ENCODE results near the gene GAL3ST3. TPM values are rescaled to one million over a fixed set of nuclear protein-coding genes. Genes with fewer than 3 reads are reported as not detected.
"Not testable (repeated sequence)": the region's sequence is repeated elsewhere in the genome, so short reads cannot be mapped to it uniquely, and the experiment has no call there.

Gene GAL3ST3
- total and polyA plus RNA-seq, 9 donors: 0.08 to 3.3 (median 0.48) TPM; not detected in 4

DNA sequence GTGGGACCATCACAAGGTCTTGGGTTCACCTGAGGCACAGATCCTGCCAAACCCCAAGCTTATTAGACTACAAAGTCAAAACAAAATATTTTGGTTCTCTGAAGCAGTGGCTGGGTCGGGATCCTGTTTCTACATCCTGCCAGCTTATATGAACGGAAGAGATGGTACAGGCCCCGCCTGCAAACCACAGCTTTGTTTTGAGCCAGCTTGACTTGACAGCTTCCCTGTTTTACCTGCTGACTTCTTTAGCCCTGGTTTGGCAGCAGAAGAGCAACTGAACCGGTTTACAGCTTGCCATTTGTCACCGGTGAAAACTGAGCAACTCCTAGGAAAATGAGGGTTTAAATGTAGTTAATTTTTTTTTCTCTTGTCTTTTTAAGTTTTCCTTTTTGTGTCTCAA is 32.5 kb upstream of the GAL3ST3 start:
- no peaks in the 10 kb centered on the region for H3K36me3 ChIP-seq
- WGBS, 3 donors: 31 to 39% (median 32%) methylated on average over 5 of the region's 5 CpGs
- no peak for DNase-seq
- no peak overlapping the region for H3K4me3 ChIP-seq
- H3K27me3 ChIP-seq: no peaks in the 10 kb centered on the region
- peaks cover 6% of the 10 kb centered on the region for H3K4me1 ChIP-seq (ENCODE audit: insufficient read depth)
- H3K9me3 ChIP-seq: no peaks in the 10 kb centered on the region
- H3K27ac ChIP-seq: no peak overlapping the region
- intact Hi-C loops (cut with DNase I): no loop called here
- TF ChIP-seq, protein P1, sequence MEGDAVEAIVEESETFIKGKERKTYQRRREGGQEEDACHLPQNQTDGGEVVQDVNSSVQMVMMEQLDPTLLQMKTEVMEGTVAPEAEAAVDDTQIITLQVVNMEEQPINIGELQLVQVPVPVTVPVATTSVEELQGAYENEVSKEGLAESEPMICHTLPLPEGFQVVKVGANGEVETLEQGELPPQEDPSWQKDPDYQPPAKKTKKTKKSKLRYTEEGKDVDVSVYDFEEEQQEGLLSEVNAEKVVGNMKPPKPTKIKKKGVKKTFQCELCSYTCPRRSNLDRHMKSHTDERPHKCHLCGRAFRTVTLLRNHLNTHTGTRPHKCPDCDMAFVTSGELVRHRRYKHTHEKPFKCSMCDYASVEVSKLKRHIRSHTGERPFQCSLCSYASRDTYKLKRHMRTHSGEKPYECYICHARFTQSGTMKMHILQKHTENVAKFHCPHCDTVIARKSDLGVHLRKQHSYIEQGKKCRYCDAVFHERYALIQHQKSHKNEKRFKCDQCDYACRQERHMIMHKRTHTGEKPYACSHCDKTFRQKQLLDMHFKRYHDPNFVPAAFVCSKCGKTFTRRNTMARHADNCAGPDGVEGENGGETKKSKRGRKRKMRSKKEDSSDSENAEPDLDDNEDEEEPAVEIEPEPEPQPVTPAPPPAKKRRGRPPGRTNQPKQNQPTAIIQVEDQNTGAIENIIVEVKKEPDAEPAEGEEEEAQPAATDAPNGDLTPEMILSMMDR (IDR thresholded peaks at IDR 0.05): no peak
- no peak for TF ChIP-seq EP300 (IDR thresholded peaks at IDR 0.05)
- no peak for TF ChIP-seq POLR2A (IDR thresholded peaks at IDR 0.05)

DNA sequence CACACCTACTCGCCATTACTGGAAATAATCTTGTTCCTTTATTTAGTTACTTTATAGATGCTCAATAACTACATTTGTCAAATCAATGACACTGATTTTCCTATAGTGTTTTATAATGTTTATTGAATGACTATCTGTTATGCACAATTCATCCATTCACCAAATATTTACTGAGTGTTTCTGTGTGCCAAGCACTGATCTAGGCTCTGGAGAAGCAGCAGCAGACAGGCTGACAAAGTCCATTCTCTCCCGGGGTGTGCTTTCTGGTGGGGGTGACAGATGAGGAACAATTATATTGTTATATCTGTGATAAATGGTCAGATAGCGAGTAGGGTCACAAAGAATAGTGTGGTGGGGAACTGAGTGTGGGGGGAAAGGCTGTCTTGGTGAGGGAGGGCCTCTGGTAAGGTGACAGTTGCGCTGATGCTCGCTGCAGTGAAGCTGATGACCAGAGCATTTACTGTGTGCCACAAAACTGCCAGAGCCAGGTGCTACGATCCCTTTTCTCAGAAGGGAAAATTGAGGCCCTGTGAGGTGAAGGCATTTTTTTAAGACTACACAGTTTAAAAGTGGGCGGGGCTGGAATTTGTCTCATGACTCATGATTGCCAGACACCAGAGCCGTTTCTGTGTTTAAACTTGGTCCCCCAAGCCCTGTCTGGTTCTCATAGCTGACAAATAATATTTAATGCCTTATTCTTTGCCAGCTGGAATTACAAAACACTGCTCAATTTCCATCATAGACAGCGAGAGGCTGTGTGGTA is 31.3 kb upstream of the GAL3ST3 start:
- H3K36me3 ChIP-seq: no peaks in the 10 kb centered on the region
- H3K27ac ChIP-seq: no peak overlapping the region
- H3K9me3 ChIP-seq: no peaks in the 10 kb centered on the region
- intact Hi-C loops (cut with DNase I): no loop called here
- DNase-seq: peak in 1 of 5 donors; percentile 66
- H3K4me1 ChIP-seq (ENCODE audit: insufficient read depth): peaks cover 7% of the 10 kb centered on the region
- H3K27me3 ChIP-seq: no peaks in the 10 kb centered on the region
- WGBS, 3 donors: 71 to 74% (median 73%) methylated on average over 9 of the region's 9 CpGs
- no peak overlapping the region for H3K4me3 ChIP-seq
- TF ChIP-seq EP300 (IDR thresholded peaks at IDR 0.05) (no peak), POLR2A (IDR thresholded peaks at IDR 0.05) (no peak)
- TF ChIP-seq, protein P1 (IDR thresholded peaks at IDR 0.05): no peak

DNA sequence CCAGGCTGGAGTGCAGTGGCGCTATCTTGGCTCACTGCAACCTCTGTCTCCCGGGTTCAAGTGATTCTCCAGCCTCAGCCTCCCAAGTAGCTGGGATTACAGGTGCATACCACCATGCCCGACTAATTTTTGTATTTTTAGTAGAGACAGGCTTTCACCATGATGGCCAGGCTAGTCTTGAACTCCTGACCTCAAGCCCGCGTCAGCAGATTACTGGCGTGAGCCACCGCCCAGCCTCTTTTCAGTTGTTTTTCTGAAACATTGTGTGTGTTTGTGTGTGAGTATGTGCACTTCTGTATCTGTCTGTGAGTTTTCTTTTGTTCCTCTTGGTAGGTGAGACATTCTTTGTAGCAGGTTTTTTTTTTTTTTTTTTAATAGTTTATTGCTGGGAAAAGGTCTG is 30.0 kb upstream of the GAL3ST3 start:
- 78 to 82% (median 79%) methylated on average over 7 of the region's 7 CpGs for WGBS, 3 donors
- H3K4me1 ChIP-seq (ENCODE audit: insufficient read depth); H3K4me3 ChIP-seq; H3K27ac ChIP-seq; H3K27me3 ChIP-seq; intact Hi-C loops (cut with DNase I); H3K9me3 ChIP-seq; DNase-seq; H3K36me3 ChIP-seq: not testable (repeated sequence)

DNA sequence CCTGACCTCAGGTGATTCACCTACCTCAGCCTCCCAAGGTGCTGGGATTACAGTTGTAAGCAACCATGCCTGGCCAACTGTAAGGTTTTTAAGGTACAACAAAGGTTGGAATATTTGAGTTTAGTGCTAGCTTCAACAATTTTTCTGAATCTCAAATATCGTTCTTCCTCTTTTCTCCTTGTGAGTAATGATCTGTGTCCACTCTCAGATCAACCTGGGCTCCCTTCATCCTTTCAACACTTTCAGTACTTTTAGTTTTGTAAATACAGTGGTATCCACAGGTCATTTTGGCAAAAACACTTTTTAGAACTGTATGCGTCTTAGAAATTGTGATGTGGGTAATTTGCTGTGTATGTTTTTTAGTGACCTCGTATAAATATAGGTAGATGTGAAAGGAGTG is 29.0 kb upstream of the GAL3ST3 start:
- Histone ChIP-seq H3K4me1 (ENCODE audit: insufficient read depth) (peaks cover 5% of the 10 kb centered on the region), H3K9me3 (no peaks in the 10 kb centered on the region), H3K27me3 (no peaks in the 10 kb centered on the region), H3K36me3 (no peaks in the 10 kb centered on the region), H3K4me3 (no peak overlapping the region), H3K27ac (no peak overlapping the region)
- WGBS, 3 donors: 89 to 93% (median 90%) methylated on average over 3 of the region's 3 CpGs
- DNase-seq: no peak
- no peak for TF ChIP-seq EP300 (IDR thresholded peaks at IDR 0.05)
- intact Hi-C loops (cut with DNase I): no loop called here

DNA sequence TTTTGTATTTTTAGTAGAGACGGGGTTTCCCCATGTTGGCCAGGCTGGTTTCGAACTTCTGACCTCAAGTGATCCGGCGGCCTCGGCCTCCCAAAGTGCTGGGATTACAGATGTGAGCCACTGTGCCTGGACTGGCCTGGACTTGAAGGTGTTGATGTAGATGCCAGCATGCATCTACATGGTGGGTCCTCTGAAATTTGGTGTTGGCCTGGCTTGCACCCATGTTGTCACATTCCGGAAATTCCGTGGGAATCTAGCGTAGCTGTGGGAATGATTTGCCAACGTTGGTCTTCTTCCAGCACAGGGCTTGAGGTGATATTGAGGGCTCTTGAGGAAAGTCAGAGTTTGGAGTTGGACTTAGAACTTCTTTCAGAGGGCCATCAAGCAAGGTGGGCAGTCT is 27.6 kb upstream of the GAL3ST3 start:
- H3K9me3 ChIP-seq: no peaks in the 10 kb centered on the region
- no peak overlapping the region for H3K4me3 ChIP-seq
- H3K36me3 ChIP-seq: no peaks in the 10 kb centered on the region
- H3K4me1 ChIP-seq (ENCODE audit: insufficient read depth): peaks cover 4% of the 10 kb centered on the region
- TF ChIP-seq POLR2A (IDR thresholded peaks at IDR 0.05) (no peak), EP300 (IDR thresholded peaks at IDR 0.05) (no peak)
- TF ChIP-seq, protein P1 (IDR thresholded peaks at IDR 0.05): no peak
- intact Hi-C loops (cut with DNase I): no loop called here
- DNase-seq: no peak
- no peaks in the 10 kb centered on the region for H3K27me3 ChIP-seq
- 55 to 63% (median 58%) methylated on average over 9 of the region's 9 CpGs for WGBS, 3 donors
- H3K27ac ChIP-seq: no peak overlapping the region

All from ovary (tissue), 9 donors.